GM13976 (cell line): ENCODE measurements around the gene GABBR1.
"Not testable (repeated sequence)": the region's sequence is repeated elsewhere in the genome, so short reads cannot be mapped to it uniquely, and the experiment has no call there.

Experiments used
- DNase-seq: peaks from one replicate; pipeline ENCODE4 v3.0.0; 2012; ENCODE audit warnings: low spot score
- in situ Hi-C: fragments of 300-500 bp; cut with MboI; formaldehyde crosslinking; loops from one replicate; pipeline ENCODE4 v1.12.0; 2022; ENCODE audit warnings: low sequenced_read_pairs, mixed read lengths, inconsistent platforms; ENCODE audit not compliant: unreplicated experiment
- TF ChIP-seq, protein P1 (sequence below): IDR thresholded peaks from 2 replicates; pipeline ENCODE4 v1.5.1; 2012; ENCODE audit warnings: borderline replicate concordance, mild to moderate bottlenecking; ENCODE audit not compliant: insufficient read depth; ENCODE audit errors: extremely low read depth, missing control alignments, control extremely low read depth

GABBR1 gene

DNA sequence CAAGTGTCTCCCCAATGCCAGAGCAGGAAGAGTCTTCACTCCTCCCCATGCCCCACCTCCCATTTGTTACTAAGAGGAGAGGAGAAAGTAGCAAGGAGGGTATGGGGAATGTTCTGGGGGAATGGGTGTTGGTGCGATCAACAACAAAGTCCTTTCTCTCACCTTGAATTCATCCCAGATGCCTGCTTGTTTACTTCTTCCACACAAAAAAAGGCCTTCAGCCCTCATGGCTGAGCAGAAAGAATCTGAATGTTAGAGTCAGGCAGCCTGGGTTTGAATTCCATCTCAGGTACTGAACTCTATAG is 33.8 kb upstream of the GABBR1 start:
- no peak for DNase-seq
- in situ Hi-C loops: no loop called here
- TF ChIP-seq, protein P1, sequence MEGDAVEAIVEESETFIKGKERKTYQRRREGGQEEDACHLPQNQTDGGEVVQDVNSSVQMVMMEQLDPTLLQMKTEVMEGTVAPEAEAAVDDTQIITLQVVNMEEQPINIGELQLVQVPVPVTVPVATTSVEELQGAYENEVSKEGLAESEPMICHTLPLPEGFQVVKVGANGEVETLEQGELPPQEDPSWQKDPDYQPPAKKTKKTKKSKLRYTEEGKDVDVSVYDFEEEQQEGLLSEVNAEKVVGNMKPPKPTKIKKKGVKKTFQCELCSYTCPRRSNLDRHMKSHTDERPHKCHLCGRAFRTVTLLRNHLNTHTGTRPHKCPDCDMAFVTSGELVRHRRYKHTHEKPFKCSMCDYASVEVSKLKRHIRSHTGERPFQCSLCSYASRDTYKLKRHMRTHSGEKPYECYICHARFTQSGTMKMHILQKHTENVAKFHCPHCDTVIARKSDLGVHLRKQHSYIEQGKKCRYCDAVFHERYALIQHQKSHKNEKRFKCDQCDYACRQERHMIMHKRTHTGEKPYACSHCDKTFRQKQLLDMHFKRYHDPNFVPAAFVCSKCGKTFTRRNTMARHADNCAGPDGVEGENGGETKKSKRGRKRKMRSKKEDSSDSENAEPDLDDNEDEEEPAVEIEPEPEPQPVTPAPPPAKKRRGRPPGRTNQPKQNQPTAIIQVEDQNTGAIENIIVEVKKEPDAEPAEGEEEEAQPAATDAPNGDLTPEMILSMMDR: no peak

DNA sequence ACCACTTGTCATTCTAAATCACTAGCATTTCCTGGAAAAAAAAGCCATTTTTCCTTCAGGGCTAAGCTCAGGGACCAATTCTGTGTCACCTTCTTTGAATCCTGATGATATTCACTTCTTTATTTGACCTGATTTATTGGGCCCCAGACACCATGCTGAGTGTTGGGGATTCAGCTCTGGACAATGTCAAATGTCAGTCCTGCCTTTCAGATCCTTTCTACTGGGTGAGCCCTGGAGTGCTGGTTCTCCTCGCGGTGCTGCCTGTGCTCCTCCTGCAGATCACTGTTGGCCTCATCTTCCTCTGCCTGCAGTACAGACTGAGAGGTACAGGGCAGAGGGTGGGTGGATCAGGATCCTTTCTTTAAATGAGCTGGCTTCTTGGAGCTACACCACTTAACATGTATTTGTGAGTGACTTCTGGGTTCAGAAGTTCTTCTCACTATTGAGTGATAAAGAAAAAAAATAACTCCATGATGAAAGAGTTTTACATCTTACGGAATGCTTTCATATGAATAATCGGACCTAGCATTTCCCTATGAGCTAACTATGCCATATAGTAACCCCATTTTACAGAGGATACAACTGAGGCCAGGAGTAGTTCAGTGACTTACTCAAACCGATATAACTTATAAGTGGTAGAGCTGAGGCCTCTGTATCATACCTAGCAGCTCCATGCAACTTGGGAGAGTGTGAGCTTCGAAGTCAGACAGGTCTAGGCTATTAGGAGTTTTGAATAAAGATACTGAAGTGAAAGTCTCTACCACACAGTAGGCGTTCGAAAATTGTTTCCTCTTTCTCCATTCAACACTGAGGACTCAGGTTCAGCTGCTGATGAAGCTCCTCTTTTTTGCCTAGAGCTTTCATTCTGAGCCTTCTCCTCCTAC is 33.2 kb upstream of the GABBR1 start:
- DNase-seq: no peak

DNA sequence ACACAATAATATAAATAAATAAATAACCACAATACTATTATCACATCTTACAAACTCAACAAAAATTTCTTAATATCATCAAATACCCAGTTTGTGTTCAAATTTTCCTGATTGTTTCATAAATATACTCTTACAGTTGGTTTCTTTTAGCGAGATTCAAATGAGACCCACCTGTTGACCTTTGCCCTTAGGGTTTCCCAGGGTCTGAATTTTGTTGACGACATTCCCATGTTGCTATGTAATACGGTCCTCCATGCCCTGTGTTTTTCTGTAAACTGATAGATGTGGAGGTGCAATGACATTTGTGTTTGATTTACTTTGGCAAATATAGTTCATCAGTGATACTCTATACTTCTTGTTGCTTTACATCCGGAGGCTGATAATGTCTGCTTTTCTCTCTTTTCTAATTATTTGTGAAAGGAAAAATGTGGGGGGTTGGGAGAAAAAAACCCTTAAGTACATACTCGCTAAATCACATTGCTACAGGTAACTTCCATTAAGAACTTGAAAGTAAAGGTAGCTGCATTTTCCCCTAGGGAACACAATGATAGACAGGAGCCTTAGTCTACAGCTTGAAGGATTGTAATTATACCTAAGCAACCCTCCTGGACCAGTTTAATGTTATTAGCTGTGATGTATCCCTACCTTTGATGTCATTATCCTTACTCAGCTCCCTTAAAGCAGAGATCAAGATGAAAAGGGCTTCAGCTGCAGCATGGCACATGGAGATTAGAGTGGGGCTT is 30.5 kb upstream of the GABBR1 start:
- DNase-seq: no peak
- TF ChIP-seq, protein P1: no peak
- in situ Hi-C loops: no loop called here

More for the DNA sequence above, 33.2 kb upstream of the GABBR1 start:
- in situ Hi-C loops: no loop called here
- TF ChIP-seq, protein P1: no peak

DNA sequence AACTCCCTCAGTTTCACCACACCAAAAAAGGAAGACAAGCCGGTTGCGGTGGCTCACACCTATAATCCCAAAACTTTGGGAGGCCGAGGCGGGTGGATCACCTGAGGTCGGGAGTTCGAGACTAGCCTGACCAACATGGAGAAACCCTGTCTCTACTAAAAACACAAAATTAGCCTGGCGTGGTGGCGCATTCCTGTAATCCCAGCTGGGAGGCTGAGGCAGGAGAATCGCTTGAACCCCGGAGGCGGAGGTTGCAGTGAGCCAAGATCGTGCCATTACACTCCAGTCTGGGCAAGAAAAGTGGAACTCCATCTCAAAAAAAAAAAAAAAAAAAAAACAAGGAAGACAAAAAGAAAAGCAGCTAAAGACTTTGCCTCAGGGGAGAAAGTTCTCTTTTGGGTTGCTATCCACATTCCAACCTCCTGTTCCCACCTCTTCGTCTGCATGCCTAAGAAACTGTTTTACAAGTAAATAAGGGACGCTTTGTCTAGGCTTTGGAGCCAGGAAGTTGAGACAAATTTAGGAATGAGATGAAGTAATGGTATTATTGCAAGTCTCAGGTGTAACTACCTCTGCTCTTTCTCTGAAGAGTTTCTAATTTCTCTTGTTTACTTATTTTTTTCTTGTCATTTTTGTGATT is 28.6 kb upstream of the GABBR1 start:
- in situ Hi-C loops: not testable (repeated sequence)

DNA sequence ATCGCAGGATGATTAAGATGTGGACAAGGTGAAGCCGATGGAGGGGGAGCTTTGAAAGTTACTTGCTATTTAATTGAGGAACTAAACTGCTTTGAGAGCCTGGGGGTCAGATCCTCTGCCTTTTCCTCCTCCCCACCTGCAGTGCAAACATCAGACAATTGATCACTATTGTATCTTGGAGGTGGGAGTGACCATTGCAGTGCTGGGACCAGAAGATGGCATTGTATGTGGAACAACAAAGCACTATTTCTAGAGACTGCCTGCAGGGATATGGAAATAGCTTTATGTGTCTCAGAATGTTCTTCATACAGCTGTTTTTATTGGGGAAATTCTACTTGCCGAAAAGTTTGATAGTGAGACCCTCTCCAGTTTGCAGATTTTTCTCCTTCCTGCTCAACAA is 28.1 kb upstream of the GABBR1 start:
- DNase-seq: no peak
- TF ChIP-seq, protein P1: no peak
- in situ Hi-C loops: no loop called here

More for the DNA sequence above, 28.6 kb upstream of the GABBR1 start:
- not testable (repeated sequence) for DNase-seq

DNA sequence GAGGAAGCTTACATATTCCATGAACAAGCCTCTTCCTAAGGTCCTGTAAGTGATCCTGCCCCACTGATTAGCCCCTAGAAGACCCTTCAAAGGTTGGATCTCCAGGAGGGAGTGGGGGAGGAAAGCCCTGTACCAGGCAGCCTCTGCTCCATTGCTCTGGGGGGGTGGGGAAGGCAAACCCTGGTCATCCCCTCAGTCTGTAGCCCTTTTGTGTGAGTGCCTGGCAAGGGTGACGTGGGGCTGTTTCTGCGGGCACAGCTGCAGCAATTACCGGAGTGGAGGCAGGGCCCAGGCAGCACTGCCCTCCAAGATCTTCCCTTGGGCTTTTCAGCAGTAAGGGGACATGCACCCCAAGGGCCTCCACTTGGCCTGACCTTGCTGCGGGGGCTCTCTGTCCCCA is 23.8 kb upstream of the GABBR1 start, which contains the start of gene MOG:
Gene MOG, plus strand, starts transcription at position 295 of the 400 bp plus-strand sequence. CDS start 118 bp downstream, outside the sequence.
- TF ChIP-seq, protein P1: no peak
- DNase-seq: no peak
- in situ Hi-C loops: no loop called here
